GM21526 (cell line): Measurements from ENCODE around the gene UBE2E1.
A peak's percentile ranks its signal among the peaks of the same experiment; 100 is the strongest.
"Not testable (repeated sequence)": the region's sequence is repeated elsewhere in the genome, so short reads cannot be mapped to it uniquely, and the experiment has no call there.

Experiments
- ATAC-seq: cut with Tn5 transposase; IDR thresholded peaks from one replicate; pipeline ENCODE4 v1.9.1; 2021; ENCODE audit warnings: moderate library complexity; ENCODE audit not compliant: unreplicated experiment, low FRiP score

Gene UBE2E1

GRCh38 chr3:23912335-23912734, 106.6 kb downstream of the UBE2E1 start:
- ATAC-seq: not testable (repeated sequence)

GRCh38 chr3:23913182-23913581, 107.4 kb downstream of the UBE2E1 start:
- no peak for ATAC-seq

GRCh38 chr3:23913873-23914743, 108.4 kb downstream of the UBE2E1 start:
- ATAC-seq: no peak

- no peak for ATAC-seq
Observed at GRCh38 chr3:23915537-23916108, 109.9 kb downstream of the UBE2E1 start.

- ATAC-seq: peak; percentile 43
Observed at GRCh38 chr3:23916152-23916885, 110.6 kb downstream of the UBE2E1 start.

GRCh38 chr3:23916886-23917678, 111.3 kb downstream of the UBE2E1 start, which contains the start of the genes NKIRAS1 and RPL15:
NKIRAS1 (minus strand) TSS chr3:23916990; CDS start chr3:23910904, 6,086 bp downstream.
RPL15 (plus strand) TSS chr3:23917132; CDS start chr3:23917860, 728 bp downstream.
- ATAC-seq: peak; percentile 89

GRCh38 chr3:23917679-23918303, 112.0 kb downstream of the UBE2E1 start:
- ATAC-seq: not testable (repeated sequence)

- ATAC-seq: not testable (repeated sequence)
Observed at GRCh38 chr3:23918331-23918730, 112.6 kb downstream of the UBE2E1 start.

- ATAC-seq: no peak
Observed at GRCh38 chr3:23919628-23920027, 113.9 kb downstream of the UBE2E1 start.

- ATAC-seq: no peak
Observed at GRCh38 chr3:23920151-23920655, 114.4 kb downstream of the UBE2E1 start.

GRCh38 chr3:23921052-23921511, 115.3 kb downstream of the UBE2E1 start:
- ATAC-seq: no peak

- no peak for ATAC-seq
Observed at GRCh38 chr3:23923786-23924185, 118.0 kb downstream of the UBE2E1 start.

- no peak for ATAC-seq
Observed at GRCh38 chr3:23926246-23926645, 120.5 kb downstream of the UBE2E1 start.

- ATAC-seq: no peak
Observed at GRCh38 chr3:23926736-23927135, 121.0 kb downstream of the UBE2E1 start.

GRCh38 chr3:23928524-23928923, 122.8 kb downstream of the UBE2E1 start:
- ATAC-seq: no peak

- ATAC-seq: no peak
Observed at GRCh38 chr3:23931597-23931996, 125.8 kb downstream of the UBE2E1 start.

GRCh38 chr3:23932571-23932970, 126.8 kb downstream of the UBE2E1 start:
- ATAC-seq: no peak

- no peak for ATAC-seq
Observed at GRCh38 chr3:23934253-23934652, 128.5 kb downstream of the UBE2E1 start.

GRCh38 chr3:23937296-23937695, 131.5 kb downstream of the UBE2E1 start:
- no peak for ATAC-seq
